PC-9 (cell line): ENCODE results near the gene SETD1B.

Source experiments
- EZH2 ChIP-seq: fragments of 200-600 bp; sonication (generic); IDR thresholded peaks from 2 replicates; pipeline ENCODE4 v1.8.0; 2017; ENCODE audit warnings: antibody characterized with exemption, low read depth
- TF ChIP-seq, protein P1 (sequence below): fragments of 200-600 bp; sonication (generic); conservative IDR thresholded peaks from 2 replicates; pipeline ENCODE4 v1.6.1; 2017; ENCODE audit warnings: mixed run types, antibody characterized with exemption, mild to moderate bottlenecking, moderate library complexity

DNA sequence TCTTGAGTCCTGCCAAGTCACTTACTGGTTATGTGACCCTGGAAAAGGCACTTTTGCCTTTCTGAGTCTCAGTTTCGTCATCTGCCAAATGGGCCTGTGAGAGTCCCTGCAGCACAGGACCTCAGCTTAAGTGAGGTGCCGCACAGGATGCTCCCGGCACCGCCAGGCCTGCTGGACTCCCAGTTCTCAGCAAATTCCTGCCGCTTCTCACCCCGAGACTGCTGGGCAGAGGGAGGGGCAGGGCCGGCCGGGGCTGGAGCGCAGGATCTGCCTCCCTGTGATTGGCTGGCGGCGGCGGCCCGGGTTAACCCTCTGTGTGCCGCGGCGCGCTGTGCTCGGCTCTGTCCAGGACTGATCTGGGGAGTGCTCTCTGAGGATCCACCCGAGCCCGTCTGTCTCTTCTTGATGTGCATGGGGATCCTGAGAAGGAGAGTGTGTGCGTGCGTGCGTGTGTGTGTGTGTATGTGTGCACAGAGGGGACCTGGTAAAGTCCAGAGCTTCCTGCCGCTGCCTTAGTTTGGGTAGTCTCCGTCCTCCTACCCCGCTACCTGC, 8.6 kb downstream of the SETD1B start:
- TF ChIP-seq, protein P1, sequence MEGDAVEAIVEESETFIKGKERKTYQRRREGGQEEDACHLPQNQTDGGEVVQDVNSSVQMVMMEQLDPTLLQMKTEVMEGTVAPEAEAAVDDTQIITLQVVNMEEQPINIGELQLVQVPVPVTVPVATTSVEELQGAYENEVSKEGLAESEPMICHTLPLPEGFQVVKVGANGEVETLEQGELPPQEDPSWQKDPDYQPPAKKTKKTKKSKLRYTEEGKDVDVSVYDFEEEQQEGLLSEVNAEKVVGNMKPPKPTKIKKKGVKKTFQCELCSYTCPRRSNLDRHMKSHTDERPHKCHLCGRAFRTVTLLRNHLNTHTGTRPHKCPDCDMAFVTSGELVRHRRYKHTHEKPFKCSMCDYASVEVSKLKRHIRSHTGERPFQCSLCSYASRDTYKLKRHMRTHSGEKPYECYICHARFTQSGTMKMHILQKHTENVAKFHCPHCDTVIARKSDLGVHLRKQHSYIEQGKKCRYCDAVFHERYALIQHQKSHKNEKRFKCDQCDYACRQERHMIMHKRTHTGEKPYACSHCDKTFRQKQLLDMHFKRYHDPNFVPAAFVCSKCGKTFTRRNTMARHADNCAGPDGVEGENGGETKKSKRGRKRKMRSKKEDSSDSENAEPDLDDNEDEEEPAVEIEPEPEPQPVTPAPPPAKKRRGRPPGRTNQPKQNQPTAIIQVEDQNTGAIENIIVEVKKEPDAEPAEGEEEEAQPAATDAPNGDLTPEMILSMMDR = peak; percentile 58
- no peak for TF ChIP-seq EZH2
